NCI-H82 treated with DMSO at 0.1 percent for 48 hours (cell line): ENCODE measurements around the gene SHANK2.

Source experiments
- DNase-seq: peaks from one replicate; lab custom pipeline; 2025; ENCODE audit not compliant: unreplicated experiment; lab: John Stamatoyannopoulos, UW

SHANK2 gene

DNA sequence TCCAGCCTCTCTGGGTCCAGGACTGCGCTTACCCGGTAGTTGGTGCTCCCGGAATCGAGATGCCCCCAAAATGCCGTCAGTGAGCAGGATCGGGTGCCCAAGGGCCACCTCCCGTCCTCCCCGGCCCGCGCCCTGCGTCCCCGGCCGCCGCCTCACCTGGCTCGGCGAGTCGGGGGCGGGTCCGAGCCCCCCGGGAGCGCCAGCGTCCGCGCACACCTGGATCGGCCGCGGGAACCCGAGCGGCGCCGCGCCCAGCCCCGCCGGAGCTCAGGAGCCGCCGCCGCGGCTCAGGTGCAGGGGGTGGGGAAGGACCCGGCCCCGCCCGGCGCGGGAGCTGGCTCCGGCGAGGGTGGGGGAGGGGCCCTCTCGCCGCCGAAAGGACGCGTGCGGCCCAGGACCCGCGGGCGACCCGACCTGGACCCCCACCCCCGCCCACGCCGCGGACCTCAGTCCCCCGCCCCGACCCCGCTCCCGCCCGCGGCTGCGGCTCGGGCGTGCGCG is at the start of gene SHANK2:
Gene SHANK2, minus strand, starts transcription at position 309 of the 501 bp plus-strand sequence. CDS start 105,251 bp downstream, outside the sequence.
- no peak for DNase-seq

DNA sequence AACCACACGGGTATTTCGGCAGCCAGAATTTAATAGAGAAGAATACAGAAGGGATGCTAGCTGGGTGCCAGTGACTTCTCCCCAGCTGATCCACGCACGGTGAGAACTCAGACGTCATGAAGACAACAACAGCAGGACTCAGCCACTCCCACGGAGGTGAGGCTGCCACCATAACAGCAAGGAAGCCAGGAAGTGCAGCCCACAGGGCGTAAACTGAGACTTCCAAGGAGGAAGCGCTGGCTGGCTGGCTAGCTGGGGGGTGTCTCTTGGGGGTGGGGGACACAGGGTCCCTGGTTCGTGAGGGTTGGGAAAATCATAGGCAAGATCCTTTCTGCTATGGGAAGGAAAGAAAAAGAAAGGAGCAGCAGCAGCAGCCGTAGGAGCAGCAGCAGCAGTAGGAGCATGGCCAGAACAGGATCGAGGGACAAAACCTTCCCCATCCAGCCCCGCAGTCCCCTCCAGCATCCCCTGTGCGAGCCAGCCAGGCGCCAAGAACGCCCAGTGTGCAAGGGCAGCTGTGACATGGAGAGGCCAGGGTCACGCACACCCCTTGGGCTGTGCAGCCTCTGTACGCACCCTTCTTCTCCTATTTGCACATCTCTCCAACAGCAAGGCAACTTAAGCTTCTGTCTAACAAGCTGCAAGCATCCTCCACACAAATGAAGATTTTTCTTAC is 49.6 kb upstream of the SHANK2 start:
- no peak for DNase-seq

DNA sequence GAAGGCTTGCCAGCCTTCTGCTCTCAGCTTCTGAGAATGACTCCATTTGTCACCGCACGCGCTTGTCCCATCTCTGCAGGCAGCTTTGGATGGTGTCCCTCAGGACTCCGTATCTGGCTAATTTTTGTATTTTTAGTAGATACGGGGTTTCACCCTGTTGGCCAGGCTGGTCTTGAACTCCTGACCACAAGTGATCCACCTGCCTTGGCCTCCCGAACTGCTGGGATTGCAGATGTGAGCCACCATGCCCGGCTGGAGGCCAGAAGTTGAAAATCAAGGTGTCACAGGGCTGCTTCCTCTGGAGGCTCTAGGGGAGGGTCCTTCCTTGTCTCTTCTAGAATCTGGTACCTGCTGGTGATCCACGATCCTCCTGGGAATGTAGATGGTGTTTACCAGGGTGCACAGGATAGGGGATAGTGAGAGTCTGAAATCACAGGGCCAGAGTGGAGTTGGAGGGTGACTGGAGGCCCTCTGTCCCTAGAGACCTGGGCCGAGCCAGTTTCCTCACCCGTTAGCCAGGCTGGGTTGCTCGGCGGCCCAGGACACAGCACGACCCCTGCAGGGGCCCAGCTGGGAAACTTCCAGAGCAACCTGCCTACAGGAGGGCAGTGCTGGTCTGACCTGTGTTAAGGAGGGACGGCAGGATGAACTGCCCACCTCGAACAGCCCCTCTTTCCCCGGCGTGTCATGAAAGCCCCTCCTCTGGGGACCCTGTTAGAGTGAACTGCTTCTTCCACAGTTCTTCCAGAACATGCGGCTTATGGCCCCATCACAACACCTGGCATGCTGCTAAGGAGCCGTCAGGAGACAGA is 48.9 kb upstream of the SHANK2 start:
- DNase-seq = no peak

DNA sequence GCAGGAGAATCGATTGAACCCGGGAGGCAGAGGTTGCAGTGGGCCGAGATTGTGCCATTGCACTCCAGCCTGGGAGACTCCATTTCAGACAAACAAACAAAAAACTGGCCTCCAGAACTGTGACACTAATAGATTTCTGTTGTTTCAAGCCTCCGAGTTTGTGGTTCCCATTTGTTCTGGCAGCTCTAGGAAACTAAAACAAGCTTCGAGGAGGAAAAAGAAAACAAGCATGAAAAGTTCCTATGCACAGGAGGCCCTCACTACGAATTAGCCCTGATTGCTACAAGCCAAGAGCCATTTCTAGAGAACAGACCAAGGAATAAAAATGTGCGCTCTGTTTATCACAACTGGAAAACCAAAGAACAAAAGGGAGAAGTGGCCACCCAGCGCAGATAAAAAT is 47.8 kb upstream of the SHANK2 start:
- no peak for DNase-seq

DNA sequence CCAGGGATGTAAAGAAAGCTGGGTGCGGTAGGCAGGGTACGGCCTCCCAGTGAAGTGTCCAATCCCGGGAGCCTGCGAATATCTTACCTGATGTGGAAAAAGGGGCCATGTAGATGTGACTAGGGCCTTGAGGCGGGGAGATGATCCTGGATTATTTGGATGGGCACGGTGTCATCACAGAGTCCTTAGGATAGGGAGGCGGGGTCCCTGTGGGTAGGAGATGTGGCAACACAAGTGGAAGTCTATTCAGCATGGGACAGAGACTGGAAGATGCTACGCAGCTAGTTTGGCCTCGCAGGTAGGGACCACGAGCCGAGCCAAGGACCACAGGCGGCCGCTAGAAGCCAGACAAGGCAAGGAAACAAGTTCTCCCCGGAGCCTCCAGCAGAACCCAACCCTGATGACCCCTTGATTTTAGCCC is 46.4 kb upstream of the SHANK2 start:
- no peak for DNase-seq

DNA sequence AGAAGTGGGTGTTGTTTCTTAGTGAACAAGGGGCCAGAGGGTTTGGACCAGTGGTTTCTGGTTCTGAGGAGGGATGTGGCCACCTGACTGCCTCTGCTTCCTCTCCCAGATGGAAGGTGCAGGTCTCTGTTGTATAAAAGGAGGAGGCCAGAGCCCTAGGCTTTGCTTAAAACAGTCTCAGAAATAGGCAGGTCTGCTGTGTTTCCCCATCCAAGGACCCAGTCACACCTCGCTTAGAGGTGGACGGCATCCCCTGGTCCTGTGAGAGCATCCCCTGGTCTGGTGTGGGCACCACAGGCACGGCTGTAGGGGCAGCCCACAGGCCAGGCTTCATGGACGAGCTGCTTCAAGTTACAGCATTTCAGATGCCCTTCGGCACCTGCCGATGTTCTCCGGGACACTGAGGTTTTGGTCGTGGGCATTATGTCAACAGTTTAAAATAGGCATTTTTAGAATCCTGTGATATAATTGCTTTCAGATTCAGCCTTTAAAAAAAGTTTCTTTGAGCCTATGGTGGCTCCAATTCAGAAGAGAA is 45.7 kb upstream of the SHANK2 start:
- DNase-seq = no peak

DNA sequence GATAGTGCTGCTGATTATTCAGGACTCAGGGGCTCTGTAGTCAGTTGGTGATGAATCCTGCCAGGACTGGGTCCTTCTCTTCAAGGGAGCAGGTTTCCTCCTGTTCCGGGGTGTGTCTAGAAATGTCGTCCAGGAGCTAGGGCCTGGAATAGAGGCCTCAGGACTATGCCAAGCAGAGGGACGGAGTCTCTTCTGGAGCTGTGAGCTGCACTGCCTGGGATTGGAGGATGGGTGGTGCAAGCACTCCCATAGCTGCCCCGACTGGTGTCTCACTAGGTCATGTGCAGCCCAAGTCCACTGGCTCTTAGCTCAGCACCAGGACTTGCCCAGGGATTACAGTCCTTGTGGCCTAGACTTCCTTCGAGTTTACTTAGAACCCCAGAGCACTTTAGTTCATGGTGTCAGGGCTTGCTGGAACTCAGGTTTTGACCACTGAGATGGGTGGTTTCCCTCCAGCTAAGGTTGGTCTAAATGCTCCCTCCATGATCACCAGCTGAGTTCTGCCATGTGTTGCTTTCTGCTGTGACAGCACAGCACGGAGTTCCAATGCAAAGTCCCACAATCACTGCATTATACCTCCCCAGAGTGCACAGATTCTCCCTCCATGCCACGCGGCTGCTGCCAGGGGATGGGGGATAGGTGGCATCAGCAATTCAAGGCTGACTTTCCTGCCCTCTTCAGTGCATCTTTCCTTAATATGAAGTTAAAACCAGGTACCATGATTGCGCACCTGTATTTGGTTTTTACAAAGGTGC is 42.6 kb upstream of the SHANK2 start:
- no peak for DNase-seq

DNA sequence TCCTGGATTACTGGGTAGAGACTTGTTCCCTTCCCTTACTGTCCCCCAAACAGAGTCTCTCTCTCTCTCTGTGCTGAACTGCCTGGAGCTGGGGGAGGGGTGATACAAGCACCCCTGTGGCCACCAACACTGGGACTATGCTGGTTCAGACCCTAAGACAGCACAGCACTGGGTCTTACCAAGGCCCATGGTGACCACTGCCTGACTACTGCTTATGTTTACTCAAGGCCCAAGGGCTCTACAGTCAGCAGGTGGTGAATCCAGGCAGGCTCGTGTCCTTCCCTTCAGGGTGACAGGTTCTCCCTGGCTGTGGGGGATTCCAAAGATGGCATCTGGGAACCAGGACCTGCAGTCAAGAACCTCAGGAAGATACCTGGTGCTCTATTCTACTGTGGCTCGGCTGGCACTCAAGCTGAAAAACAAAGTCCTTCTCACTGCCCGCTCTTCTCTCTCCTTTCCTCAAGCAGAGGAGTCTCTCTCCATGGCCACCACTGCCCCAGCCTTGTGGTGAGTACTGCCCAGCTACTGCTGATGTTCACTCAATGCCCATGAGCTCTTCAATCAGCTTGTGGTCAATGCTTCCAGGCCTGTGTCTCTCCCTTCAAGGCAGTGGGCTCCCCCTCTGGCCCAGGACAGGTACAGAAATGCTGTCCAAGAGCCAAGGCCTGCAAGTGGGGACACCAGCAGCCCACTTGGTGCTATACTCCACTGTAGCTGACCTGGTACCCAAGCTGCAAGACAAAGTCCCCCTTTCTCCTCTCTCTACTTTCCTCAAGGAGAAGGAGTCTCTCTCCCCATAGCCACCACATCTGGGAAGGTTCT is 41.8 kb upstream of the SHANK2 start:
- DNase-seq = no peak

DNA sequence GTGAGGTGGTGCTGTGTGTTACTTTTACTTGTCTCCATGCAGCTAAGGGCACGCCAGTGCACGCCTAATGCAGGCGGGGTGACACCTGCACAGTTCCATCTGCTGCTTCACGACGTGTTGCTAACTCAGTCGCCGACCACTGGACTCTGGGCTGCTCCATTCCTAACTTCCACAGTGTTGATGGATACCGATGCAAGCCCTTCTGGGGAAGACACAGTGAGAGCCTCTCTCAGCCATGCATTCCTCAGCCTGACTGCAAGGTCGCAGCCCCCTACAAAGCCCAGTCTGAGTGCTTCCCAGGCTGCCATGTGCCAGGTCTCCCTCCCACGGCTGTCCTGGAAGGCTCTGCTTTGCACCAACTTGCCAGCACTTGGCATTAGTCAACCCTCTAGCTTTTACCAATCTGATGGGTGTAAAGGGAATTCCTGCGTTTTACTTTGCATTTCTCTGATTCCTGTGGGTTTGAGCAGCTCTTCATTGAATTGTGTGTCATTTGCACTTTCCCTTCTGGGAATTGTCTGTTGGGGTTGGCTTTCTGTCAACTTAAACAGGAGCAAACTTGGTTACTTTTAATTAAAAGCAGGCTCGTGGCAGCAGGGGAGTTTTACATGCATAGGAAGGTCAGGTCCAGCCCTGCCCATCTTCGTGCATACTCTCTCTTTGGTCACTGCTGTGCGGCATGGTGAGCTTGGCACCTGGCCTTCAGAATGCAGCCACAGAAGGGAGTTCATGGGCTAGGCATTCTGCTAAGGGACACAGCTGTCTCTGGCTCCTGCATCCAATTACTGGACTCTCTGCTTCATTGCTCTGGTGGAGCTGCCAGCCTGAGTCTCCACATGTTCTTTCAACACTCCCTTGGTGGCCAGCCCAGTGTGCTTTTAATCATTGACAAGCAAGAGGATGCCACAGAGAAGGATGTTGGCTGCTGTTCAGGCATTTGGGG is 34.6 kb upstream of the SHANK2 start:
- DNase-seq = no peak

DNA sequence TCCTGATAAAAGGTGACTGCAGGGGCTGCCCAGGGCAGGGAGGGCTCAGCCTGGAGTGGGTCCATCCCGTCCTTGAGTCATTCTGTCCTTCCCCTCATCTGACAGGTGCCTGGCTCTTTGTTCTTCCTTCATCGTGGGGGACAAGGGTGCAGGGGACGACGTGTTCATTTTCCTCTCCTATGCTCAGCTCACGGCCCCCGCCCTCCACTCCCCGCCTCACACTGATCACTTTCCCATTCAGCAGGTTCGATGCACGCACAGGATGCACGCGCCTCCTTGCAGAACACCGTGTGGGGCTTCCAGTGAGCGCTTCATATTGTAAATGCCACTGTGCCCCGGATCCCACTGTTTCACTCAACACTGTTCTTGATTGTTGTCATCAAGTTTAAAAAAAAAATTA is 32.7 kb upstream of the SHANK2 start:
- no peak for DNase-seq

DNA sequence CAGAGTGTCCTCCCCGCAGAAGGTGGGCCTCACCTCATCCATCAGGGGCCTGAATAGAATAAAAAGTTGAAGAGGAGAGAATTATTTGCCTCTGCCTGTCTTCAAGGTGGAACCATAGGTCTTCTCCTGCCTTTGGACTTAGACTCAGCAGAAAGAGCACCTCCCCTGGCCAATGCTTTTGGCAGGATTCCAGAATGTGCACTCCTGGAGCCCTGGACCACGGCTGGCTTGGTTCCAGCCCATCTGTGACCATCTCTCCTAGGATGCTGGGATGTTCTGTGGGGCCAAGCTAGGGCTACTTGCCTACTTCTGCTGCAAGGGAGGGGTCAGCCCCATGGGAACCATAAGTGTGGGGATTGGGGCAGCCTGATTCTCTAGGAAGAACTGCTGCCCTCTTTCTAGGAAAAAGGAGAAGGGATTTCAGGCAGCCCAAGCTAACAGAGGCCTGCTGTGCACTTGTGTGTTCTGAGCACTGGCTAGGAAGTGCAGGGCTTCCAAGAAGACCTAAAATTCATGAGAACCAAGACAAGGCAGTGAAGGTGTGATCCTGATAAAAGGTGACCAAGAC is 32.2 kb upstream of the SHANK2 start:
- DNase-seq = no peak

DNA sequence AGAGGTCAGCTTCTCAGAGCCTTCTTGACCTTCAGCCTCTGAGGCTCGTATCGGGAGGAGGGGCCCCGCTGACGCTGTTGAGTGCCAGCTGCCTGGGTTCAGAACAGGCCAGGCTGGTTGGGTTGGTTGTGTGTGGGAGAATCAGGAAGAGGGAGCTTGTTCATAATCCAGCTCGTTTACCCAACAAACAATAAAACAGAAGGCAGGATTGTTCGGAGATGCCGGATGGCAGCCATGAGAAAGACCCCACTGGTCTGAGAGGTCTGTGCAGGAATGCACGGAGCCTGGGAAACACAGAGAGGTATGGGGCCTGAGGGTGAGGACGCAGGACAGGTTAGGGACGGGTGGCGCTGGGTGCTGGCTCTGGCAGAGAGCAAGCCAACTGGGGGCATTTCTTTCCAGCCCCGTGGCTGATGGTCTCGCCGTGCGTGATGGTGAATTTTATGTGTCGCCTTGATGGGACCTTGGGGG is 31.6 kb upstream of the SHANK2 start:
- DNase-seq = no peak

DNA sequence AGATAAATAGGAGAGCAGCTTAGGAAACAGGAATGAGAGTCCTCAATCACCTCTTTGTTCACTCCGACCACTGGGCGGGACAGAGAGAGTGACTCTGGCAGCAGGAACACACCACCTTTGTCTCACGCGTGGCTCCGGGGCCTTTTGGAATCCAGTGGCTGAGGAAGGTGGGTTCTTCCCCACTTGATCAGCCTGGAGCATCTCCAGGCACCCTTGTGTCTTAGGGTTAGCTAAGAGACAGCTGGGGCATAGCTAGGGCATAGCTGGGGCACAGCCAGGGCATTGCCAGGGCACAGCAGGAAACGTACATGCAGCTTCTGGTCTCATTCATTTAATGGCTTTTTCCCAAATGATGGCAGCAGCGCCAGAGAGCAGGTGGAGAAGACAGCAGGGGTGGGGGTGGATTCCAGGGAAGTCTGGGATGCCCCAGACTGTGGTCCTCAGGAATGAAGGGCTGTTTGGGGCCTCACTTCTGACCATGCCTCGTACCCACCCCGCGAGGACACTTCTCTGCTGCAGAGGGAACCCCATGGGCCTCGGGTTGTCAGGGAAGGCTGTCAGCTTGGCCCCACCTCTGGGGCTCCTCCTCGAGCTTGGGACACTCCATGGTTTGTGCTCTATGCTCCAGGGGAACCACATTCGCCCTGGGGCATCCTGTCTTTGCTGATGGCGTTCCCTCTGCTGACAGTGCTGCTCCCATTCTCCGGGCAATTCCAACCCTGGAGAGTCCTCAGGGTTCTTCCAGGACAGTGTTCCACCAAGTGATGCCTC is 30.4 kb upstream of the SHANK2 start:
- DNase-seq = no peak

DNA sequence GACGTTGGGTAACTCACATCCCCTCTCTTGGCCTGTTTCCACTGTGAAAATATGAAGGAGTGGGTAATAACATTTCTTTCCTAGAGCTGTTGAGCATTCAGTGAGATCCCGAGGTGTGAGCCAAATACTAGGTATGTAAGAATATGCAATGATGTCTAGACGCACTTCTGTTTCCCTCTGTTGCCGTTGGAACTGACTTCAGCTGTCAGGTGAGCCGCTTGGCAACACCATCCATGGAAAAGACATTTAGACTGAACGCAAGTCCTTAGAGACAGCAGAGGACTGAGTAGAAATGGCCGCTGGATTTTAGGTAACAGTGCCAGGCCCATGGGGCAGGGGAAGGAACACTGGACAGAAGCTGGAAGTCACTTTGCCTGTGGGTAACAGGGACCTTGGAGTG is 29.5 kb upstream of the SHANK2 start:
- no peak for DNase-seq

DNA sequence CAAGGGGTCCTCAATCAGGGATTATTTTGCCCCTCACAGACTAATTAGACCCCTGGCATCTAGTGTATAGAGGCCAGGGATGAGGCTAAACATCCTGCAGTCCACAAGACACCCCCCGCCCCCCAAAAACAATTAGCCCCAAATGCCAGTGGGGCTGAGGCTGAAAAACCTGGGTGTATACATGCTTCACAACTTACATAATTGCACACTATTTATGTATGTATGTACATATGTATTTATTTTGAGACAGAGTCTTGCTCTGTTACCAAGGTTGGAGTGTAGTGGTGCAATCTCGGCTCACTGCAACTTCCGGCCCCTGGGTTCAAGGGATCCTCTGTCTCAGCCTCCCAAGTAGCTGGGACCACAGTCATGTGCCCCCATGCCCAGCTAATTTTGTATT is 28.8 kb upstream of the SHANK2 start:
- no peak for DNase-seq

DNA sequence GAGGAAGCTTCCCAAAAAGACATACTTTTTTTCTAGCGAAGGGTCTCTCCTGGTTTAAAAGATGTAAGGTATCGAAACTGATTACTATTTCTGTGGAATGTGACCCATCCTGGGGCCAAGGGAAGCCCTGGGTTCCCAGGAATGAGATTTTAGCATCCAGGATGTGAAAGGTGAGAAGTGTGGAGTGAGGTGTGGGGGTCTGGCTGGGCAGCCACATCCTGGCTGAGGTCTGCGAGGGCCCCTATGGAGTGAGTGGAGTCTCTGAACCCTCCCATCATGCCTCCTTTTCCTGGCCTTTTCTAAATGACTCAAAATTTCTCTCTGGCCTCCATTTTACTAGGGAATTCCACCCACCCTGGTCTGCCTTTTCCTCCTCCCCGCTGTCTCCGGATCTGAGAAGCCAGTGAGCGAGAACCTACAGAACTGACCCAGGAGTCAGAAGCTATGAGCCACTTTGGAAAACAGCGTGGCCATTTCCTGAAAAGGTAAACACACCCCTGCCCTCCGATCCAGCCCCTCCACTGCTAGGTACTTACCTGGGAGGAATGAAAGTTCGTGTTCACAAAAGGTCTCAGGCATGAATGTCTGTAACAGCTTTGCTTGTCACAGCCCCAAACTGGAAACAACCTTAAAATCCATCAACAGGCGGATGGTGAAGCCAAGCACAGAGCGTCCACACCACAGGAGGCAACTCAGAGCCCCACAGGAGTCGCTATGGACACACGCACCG is 27.7 kb upstream of the SHANK2 start:
- no peak for DNase-seq

DNA sequence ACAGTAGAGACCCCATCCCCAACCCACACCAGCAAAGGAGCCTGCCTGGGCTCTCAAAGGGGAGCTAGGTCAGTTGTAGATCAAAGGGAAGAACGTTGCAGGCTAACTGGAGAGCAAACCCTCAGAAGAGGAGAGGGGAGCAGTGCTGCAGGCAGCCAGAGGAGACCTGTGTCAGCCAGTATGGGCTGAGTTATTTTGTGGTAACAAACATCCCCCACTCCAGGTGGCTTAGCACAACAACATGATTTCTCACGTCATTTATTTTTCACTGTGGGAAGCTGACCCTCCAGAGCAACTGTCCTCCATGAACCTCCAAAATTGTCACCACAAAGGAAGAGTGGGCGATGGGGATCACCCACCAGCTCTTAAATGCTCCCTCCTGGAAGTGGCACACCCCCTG is 19.8 kb upstream of the SHANK2 start:
- no peak for DNase-seq
